ENCODE data around the gene CX3CR1.

GRCh38 chr3:39282057-39282456 lies 2.2 kb upstream of the CX3CR1 start:
- TF ChIP-seq CTCF (IDR thresholded peaks at IDR 0.05) (no peak), POLR2A (IDR thresholded peaks at IDR 0.05) (no peak)
